Heart left ventricle (tissue), 16 donors: ENCODE results near the gene C12orf42. TPM values are rescaled to one million over a fixed set of nuclear protein-coding genes. Genes with fewer than 3 reads are reported as not detected.
"Not testable (repeated sequence)": the region's sequence is repeated elsewhere in the genome, so short reads cannot be mapped to it uniquely, and the experiment has no call there.

Experiments
- ATAC-seq, 4 donors: fragments of 200-7000 bp; cut with Tn5 transposase; one replicate each; pipeline ENCODE4 v1.9.1; 2020 to 2022; ENCODE audit warnings: moderate library complexity in 4 of 4, mild to moderate bottlenecking in 3 of 4, moderate number of reproducible peaks in 1 of 4
- DNase-seq, 5 donors: peaks; one replicate each; pipeline ENCODE4 v3.0.0-alpha.2; 2020
- H3K27ac ChIP-seq, 12 donors: fragments of 200-600 bp; sonication (generic) in 4 of 12; one replicate each; pipeline versions ENCODE4 v1.5.0 to v1.8.0; 2016 to 2022; ENCODE audit warnings: mild to moderate bottlenecking in 2 of 12
- H3K27me3 ChIP-seq, 9 donors: fragments of 200-600 bp; sonication (generic) in 2 of 9; one replicate each; pipeline versions ENCODE4 v1.5.1 to v1.8.0; 2016 to 2022; ENCODE audit warnings: mild to moderate bottlenecking in 3 of 9
- H3K36me3 ChIP-seq, 9 donors: fragments of 200-600 bp; sonication (generic) in 2 of 9; one replicate each; pipeline versions ENCODE4 v1.5.0 to v1.8.0; 2018 to 2022; ENCODE audit warnings: mild to moderate bottlenecking in 2 of 9
- H3K4me1 ChIP-seq, 12 donors: fragments of 200-600 bp; sonication (generic) in 4 of 12; one replicate each; pipeline versions ENCODE4 v1.5.0 to v1.8.0; 2016 to 2022; ENCODE audit warnings: mild to moderate bottlenecking in 3 of 12
- H3K4me3 ChIP-seq, 12 donors: fragments of 200-600 bp; sonication (generic) in 4 of 12; one replicate each; pipeline versions ENCODE4 v1.5.0 to v1.8.0; 2017 to 2022; ENCODE audit warnings: mild to moderate bottlenecking in 9 of 12, moderate library complexity in 4 of 12
- H3K9me3 ChIP-seq, 12 donors: fragments of 200-600 bp; sonication (generic) in 4 of 12; one replicate each; pipeline versions ENCODE4 v1.5.0 to v1.8.0; 2016 to 2022; ENCODE audit warnings: mild to moderate bottlenecking in 1 of 12
- POLR2A ChIP-seq, 2 donors: fragments of 450-650 bp; IDR thresholded peaks; one replicate each; pipeline ENCODE4 v1.6.1; 2017; ENCODE audit warnings: antibody characterized with exemption in 2 of 2, mild to moderate bottlenecking in 2 of 2, moderate library complexity in 2 of 2
- WGBS, 4 donors: extraction: QIAGEN DNeasy Blood & Tissue Kit in 2 of 4; methylation state at CpG; one replicate each; pipeline versions ENCODE4 v1.1.5 to v1.1.7; 2013 to 2018; 5-methylcytosine and 5-hydroxymethylcytosine counted together
- intact Hi-C, 10 donors: fragments of 100-400 bp; cut with DNase I; formaldehyde crosslinking; loops; one replicate each; pipeline versions ENCODE4 v1.11.1 to v1.14.2; 2022
- polyA plus RNA-seq, 2 donors: library from polyadenylated mRNA; stranded (reverse); fragments of 200-250 nt; gene quantifications; one replicate each; pipeline ENCODE4 v1.2.3, GENCODE V29; 2013
- total RNA-seq, 9 donors: library from RNA; depleted of rRNA in 2 of 9; stranded (reverse); fragments of >200 nt in 2 of 9; fragmentation: NEBNext Ultra II Directional in 3 of 9; extraction: Animal tissue kit (Norgen Biotek cat#: 25700) in 3 of 9; gene quantifications; one replicate each; pipeline versions ENCODE4 v1.1.0 to v1.2.4, GENCODE V29; 2016 to 2023
- TF ChIP-seq, protein P1 (sequence below), 12 donors: fragments of 200-600 bp; sonication (generic) in 4 of 12; IDR thresholded peaks; one replicate each; pipeline versions ENCODE4 v1.5.0 to v1.8.0; 2018 to 2022; ENCODE audit warnings: antibody characterized with exemption in 12 of 12, mild to moderate bottlenecking in 5 of 12
- donor health status: ischemic (EF 13 %, LVEDD 7.1; RV severe dilation, severe dysfunction).
- donor health status: healthy with polysubstance abuse.
- donor health status: DM: no; HTN: yes; CAD: no.
- donor health status: DM: no; HTN: no; CAD: no.
- donor health status: ischemic (EF 25% LVEDD 6.9; RV normal size, moderate dysfunction).
- donor health status: ischemic (EF 25% LVEDD 5.7; RV mildly dilated, moderate dysfunction).
- donor health status: healthy.
- donor health status: DM: yes; HTN: yes; CAD: no.
- donor health status: ischemic (EF 35%, LVEDD 5.7; RV mildly dilated, moderate dysfunction).
- donor health status: nonischemic (EF 11% LVEDD 7.7; RV severe dilation, severe dysfunction).
- donor health status: DM: yes; HTN: yes; CAD: no.
- donor health status: PGD.
- donor health status: ischemic (EF 29% LVEDD 5.4; RV normal size, mild dysfunction).
- donor health status: nonischemic (EF 23%, LVEDD 6.1; RV moderate dilation, normal function).

The C12orf42 gene
- total and polyA plus RNA-seq, 11 donors, result not detected

GRCh38 chr12:103431950-103432349, 63.8 kb downstream of the C12orf42 start:
- no peak for DNase-seq
- intact Hi-C loops, result no loop called here
- H3K4me3 ChIP-seq, result no peak overlapping the region
- no peaks in the 10 kb centered on the region for H3K36me3 ChIP-seq
- no peak for ATAC-seq
- H3K4me1 ChIP-seq, result no peaks in the 10 kb centered on the region
- H3K27ac ChIP-seq, result no peak overlapping the region
- H3K27me3 ChIP-seq, result no peaks in the 10 kb centered on the region
- H3K9me3 ChIP-seq, result peaks cover 0 to 19% (median 0%) of the 10 kb centered on the region in 12 donors
- 72 to 83% (median 80%) methylated on average over 2 of the region's 2 CpGs for WGBS, 4 donors
- TF ChIP-seq, protein P1, sequence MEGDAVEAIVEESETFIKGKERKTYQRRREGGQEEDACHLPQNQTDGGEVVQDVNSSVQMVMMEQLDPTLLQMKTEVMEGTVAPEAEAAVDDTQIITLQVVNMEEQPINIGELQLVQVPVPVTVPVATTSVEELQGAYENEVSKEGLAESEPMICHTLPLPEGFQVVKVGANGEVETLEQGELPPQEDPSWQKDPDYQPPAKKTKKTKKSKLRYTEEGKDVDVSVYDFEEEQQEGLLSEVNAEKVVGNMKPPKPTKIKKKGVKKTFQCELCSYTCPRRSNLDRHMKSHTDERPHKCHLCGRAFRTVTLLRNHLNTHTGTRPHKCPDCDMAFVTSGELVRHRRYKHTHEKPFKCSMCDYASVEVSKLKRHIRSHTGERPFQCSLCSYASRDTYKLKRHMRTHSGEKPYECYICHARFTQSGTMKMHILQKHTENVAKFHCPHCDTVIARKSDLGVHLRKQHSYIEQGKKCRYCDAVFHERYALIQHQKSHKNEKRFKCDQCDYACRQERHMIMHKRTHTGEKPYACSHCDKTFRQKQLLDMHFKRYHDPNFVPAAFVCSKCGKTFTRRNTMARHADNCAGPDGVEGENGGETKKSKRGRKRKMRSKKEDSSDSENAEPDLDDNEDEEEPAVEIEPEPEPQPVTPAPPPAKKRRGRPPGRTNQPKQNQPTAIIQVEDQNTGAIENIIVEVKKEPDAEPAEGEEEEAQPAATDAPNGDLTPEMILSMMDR (IDR thresholded peaks at IDR 0.05), result no peak
- no peak for TF ChIP-seq POLR2A (IDR thresholded peaks at IDR 0.05)

DNA sequence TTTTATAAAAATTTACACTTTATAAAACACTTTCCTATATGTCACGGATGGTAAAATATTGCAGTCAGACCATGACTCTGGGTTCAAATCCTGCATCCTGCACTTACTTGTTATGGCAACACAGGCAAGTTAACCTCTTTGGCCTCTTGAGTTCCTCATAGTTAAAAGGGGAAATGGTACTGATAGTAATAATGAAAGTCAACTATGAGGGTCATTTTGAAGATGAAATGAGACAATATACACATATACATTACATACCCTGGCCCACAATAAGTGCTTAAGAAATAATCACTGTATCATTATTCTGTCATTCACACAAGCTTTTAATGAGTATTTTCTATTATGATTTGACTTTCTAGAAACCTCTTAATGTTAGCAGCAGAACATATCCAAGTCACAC, 64.4 kb downstream of the C12orf42 start:
- ATAC-seq, result no peak
- Histone ChIP-seq H3K27ac (no peak overlapping the region), H3K4me1 (no peaks in the 10 kb centered on the region), H3K4me3 (no peak overlapping the region), H3K27me3 (no peaks in the 10 kb centered on the region), H3K36me3 (no peaks in the 10 kb centered on the region), H3K9me3 (peaks cover 0 to 19% (median 0%) of the 10 kb centered on the region in 12 donors)
- intact Hi-C loops, result no loop called here
- DNase-seq, result no peak
- TF ChIP-seq, protein P1 (IDR thresholded peaks at IDR 0.05), result no peak
- WGBS, 4 donors, result 81 to 89% (median 84%) methylated on average over 1 of the region's 1 CpG

- DNase-seq, H3K27ac ChIP-seq, H3K4me3 ChIP-seq, ATAC-seq, H3K4me1 ChIP-seq, H3K36me3 ChIP-seq, intact Hi-C loops, H3K27me3 ChIP-seq: not testable (repeated sequence)
- H3K9me3 ChIP-seq, result peaks cover 0 to 14% (median 0%) of the 10 kb centered on the region in 12 donors
- WGBS, 4 donors, result 62 to 76% (median 69%) methylated on average over 6 of the region's 6 CpGs
These were observed 70.1 kb downstream of the C12orf42 start for GRCh38 chr12:103425674-103426073.

DNA sequence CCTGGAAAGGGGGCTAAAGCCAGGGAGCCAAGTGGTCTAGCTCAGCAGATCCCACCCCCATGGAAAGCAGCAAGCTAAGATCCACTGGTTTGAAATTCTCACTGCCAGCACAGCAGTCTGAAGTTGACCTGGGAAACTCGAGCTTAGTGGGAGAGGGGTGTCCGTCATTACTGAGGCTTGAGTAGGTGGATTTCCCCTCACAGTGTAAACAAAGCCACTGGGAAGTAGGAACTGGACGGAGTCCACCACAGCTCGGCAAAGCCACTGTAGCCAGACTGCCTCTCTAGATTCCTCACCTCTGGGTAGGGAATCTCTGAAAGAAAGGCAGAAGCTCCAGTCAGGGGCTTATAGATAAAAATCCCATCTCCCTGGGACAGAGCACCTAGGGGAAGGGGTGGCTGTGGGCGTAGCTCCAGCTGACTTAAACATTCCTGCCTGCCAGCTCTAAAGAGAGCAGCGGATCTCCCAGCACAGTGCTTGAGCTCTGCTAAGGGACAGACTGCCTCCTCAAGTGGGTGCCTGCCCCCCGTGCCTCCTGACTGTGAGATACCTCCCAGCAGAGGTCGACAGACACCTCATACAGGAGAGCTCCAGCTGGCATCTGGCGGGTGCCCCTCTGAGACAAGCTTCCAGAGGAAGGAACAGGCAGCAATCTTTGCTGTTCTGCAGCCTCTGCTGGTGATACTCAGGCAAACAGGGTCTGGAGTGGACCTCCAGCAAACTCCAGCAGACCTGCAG, 70.8 kb downstream of the C12orf42 start:
- H3K36me3 ChIP-seq, H3K4me3 ChIP-seq, H3K4me1 ChIP-seq, ATAC-seq, intact Hi-C loops, H3K27me3 ChIP-seq, DNase-seq, H3K27ac ChIP-seq: not testable (repeated sequence)
- H3K9me3 ChIP-seq, result peaks cover 0 to 12% (median 0%) of the 10 kb centered on the region in 12 donors
- 53 to 74% (median 60%) methylated on average over 8 to 9 of the region's 9 CpGs for WGBS, 4 donors

- WGBS, 4 donors, result 65 to 76% (median 72%) methylated on average over 2 of the region's 2 CpGs
- Histone ChIP-seq H3K27me3 (no peaks in the 10 kb centered on the region), H3K36me3 (no peaks in the 10 kb centered on the region), H3K27ac (no peak overlapping the region), H3K9me3 (peaks cover 0 to 10% (median 0%) of the 10 kb centered on the region in 12 donors), H3K4me3 (no peak overlapping the region), H3K4me1 (no peaks in the 10 kb centered on the region)
- TF ChIP-seq POLR2A (IDR thresholded peaks at IDR 0.05), result no peak
- TF ChIP-seq, protein P1 (IDR thresholded peaks at IDR 0.05), result no peak
- intact Hi-C loops, result no loop called here
- no peak for DNase-seq
- no peak for ATAC-seq
These were observed 72.3 kb downstream of the C12orf42 start for GRCh38 chr12:103423516-103423910.
